HG03460 (cell line): ENCODE data around the gene SH2B2.
"Not testable (repeated sequence)": the region's sequence is repeated elsewhere in the genome, so short reads cannot be mapped to it uniquely, and the experiment has no call there.

Source experiments
- ATAC-seq: cut with Tn5 transposase; IDR thresholded peaks from one replicate; pipeline ENCODE4 v1.9.1; 2021; ENCODE audit not compliant: unreplicated experiment

Gene SH2B2

GRCh38 chr7:102284891-102285539 lies 1.7 kb upstream of the SH2B2 start:
- ATAC-seq: no peak

GRCh38 chr7:102285540-102286236 lies 980 bp upstream of the SH2B2 start:
- no peak for ATAC-seq

- ATAC-seq: no peak
These were observed 678 bp downstream of the SH2B2 start for GRCh38 chr7:102287111-102287980.

- no peak for ATAC-seq
These were observed 1.3 kb downstream of the SH2B2 start for GRCh38 chr7:102287981-102288278.

- no peak for ATAC-seq
These were observed 1.7 kb downstream of the SH2B2 start for GRCh38 chr7:102288285-102288930.

GRCh38 chr7:102289057-102289456 lies 2.4 kb downstream of the SH2B2 start:
- ATAC-seq: no peak

- peak; percentile 43 for ATAC-seq
These were observed 4.6 kb downstream of the SH2B2 start for GRCh38 chr7:102291056-102291915.

GRCh38 chr7:102291916-102292267 lies 5.2 kb downstream of the SH2B2 start:
- ATAC-seq: no peak

GRCh38 chr7:102292813-102293798 lies 6.4 kb downstream of the SH2B2 start:
- ATAC-seq: no peak

- ATAC-seq: no peak
These were observed 7.9 kb downstream of the SH2B2 start for GRCh38 chr7:102294589-102294988.

- no peak for ATAC-seq
These were observed 8.9 kb downstream of the SH2B2 start for GRCh38 chr7:102295346-102296178.

GRCh38 chr7:102296179-102296438 lies 9.4 kb downstream of the SH2B2 start:
- ATAC-seq: no peak

GRCh38 chr7:102296514-102296913 lies 9.8 kb downstream of the SH2B2 start:
- no peak for ATAC-seq

- no peak for ATAC-seq
These were observed 11.0 kb downstream of the SH2B2 start for GRCh38 chr7:102297487-102298218.

GRCh38 chr7:102300643-102301221 lies 14.1 kb downstream of the SH2B2 start:
- no peak for ATAC-seq

- not testable (repeated sequence) for ATAC-seq
These were observed 14.7 kb downstream of the SH2B2 start for GRCh38 chr7:102301367-102301766.

GRCh38 chr7:102302025-102302424 lies 15.4 kb downstream of the SH2B2 start:
- no peak for ATAC-seq
